ENCODE results near the gene BANP.
"Not testable (repeated sequence)": the region's sequence is repeated elsewhere in the genome, so short reads cannot be mapped to it uniquely, and the experiment has no call there.

Gene BANP

GRCh38 chr16:87968541-87968940 lies 17.3 kb downstream of the BANP start:
- no peak for DNase-seq
- H3K4me1 Mint-ChIP-seq (ENCODE audit: low read depth in 2 of 2), result peaks cover 52 to 64% of the 10 kb centered on the region in 2 donors
- no peak for ATAC-seq (replicated peaks)
- peaks cover 13% of the 10 kb centered on the region for H3K36me3 Mint-ChIP-seq (ENCODE audit: insufficient read depth)
- H3K9me3 Mint-ChIP-seq, result peaks cover 5 to 15% of the 10 kb centered on the region in 2 donors
- no peak overlapping the region for H3K27ac Mint-ChIP-seq
- H3K27me3 Mint-ChIP-seq, result no peaks in the 10 kb centered on the region
- no peak overlapping the region for H3K4me3 Mint-ChIP-seq

DNA sequence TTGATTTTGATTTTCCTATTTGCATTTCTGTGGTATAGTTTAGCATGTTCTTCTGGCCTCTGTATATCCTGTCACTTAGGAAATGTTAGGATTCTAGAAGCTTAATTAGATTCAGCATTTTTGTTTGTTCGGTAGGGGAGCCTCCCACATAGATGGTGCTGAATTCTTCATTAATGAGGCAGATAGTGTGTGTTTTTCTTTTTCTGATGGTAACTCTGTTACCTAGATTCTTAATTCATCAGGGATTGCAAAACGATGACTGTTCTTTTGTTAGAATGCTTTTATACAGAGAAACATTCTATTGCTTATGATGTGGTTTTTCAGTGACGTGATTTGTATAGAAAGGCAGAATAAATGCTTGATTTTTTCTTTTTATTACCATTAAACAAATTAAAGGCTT lies 19.0 kb downstream of the BANP start:
- H3K4me3 Mint-ChIP-seq, result no peak overlapping the region
- peaks cover 5 to 15% of the 10 kb centered on the region in 2 donors for H3K9me3 Mint-ChIP-seq
- DNase-seq (no peak), ATAC-seq (replicated peaks) (no peak)
- no peaks in the 10 kb centered on the region for H3K27me3 Mint-ChIP-seq
- H3K36me3 Mint-ChIP-seq (ENCODE audit: insufficient read depth), result peaks cover 15% of the 10 kb centered on the region
- H3K27ac Mint-ChIP-seq, result no peak overlapping the region
- H3K4me1 Mint-ChIP-seq (ENCODE audit: low read depth in 2 of 2), result peaks cover 41 to 51% of the 10 kb centered on the region in 2 donors

GRCh38 chr16:87971933-87972332 lies 20.7 kb downstream of the BANP start:
- Mint-ChIP-seq H3K36me3 (ENCODE audit: insufficient read depth) (peaks cover 21% of the 10 kb centered on the region), H3K4me3 (no peak overlapping the region), H3K27me3 (no peaks in the 10 kb centered on the region), H3K27ac (no peak overlapping the region), H3K9me3 (peaks cover 5 to 15% of the 10 kb centered on the region in 2 donors), H3K4me1 (ENCODE audit: low read depth in 2 of 2) (peaks cover 26 to 35% of the 10 kb centered on the region in 2 donors)
- DNase-seq, result no peak
- no peak for ATAC-seq (replicated peaks)

DNA sequence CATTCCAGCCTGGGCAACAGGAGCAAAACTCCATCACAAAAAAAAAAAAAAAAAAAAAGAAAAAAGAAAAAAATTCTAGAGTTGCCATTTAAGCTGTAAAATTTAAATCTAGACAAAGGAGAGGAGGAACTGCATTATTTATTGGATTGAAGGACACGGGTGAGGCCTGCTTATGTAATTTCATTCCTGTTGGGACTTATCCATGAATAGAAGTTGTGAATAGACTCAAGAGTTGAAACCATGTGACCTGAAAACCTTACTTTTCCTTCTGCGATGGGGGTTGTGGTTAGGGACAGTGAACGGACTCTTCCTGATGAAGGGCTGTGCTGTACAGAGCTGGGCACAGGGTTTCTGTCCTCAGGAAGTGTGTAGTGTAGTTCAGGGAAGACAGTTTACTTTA lies 22.5 kb downstream of the BANP start:
- peaks cover 28% of the 10 kb centered on the region for H3K36me3 Mint-ChIP-seq (ENCODE audit: insufficient read depth)
- no peak overlapping the region for H3K4me3 Mint-ChIP-seq
- H3K9me3 Mint-ChIP-seq, result peaks cover 5 to 15% of the 10 kb centered on the region in 2 donors
- ATAC-seq (replicated peaks), result no peak
- no peaks in the 10 kb centered on the region for H3K27me3 Mint-ChIP-seq
- no peak for DNase-seq
- peaks cover 22 to 32% of the 10 kb centered on the region in 2 donors for H3K4me1 Mint-ChIP-seq (ENCODE audit: low read depth in 2 of 2)
- H3K27ac Mint-ChIP-seq, result peak overlapping the region in 1 of 2 donors; percentile 38

- H3K27me3 Mint-ChIP-seq, result no peaks in the 10 kb centered on the region
- peaks cover 33% of the 10 kb centered on the region for H3K36me3 Mint-ChIP-seq (ENCODE audit: insufficient read depth)
- peaks cover 23 to 32% of the 10 kb centered on the region in 2 donors for H3K4me1 Mint-ChIP-seq (ENCODE audit: low read depth in 2 of 2)
- no peak overlapping the region for H3K4me3 Mint-ChIP-seq
- ATAC-seq (replicated peaks) (no peak), DNase-seq (no peak)
- H3K27ac Mint-ChIP-seq, result peak overlapping the region in 1 of 2 donors; percentile 18
- peaks cover 5 to 15% of the 10 kb centered on the region in 2 donors for H3K9me3 Mint-ChIP-seq
Measured at GRCh38 chr16:87974178-87974577, 22.9 kb downstream of the BANP start.

- ATAC-seq (replicated peaks), result no peak
- Mint-ChIP-seq H3K36me3 (ENCODE audit: insufficient read depth) (peaks cover 47% of the 10 kb centered on the region), H3K4me3 (no peak overlapping the region), H3K4me1 (ENCODE audit: low read depth in 2 of 2) (peaks cover 19 to 40% of the 10 kb centered on the region in 2 donors), H3K27ac (peak overlapping the region; percentile 25 to 46), H3K27me3 (no peaks in the 10 kb centered on the region), H3K9me3 (peaks cover 4 to 7% of the 10 kb centered on the region in 2 donors)
- DNase-seq, result no peak
Measured at GRCh38 chr16:87976665-87977064, 25.4 kb downstream of the BANP start.

GRCh38 chr16:87978127-87978526 lies 26.9 kb downstream of the BANP start:
- peaks cover 61% of the 10 kb centered on the region for H3K36me3 Mint-ChIP-seq (ENCODE audit: insufficient read depth)
- no peak overlapping the region for H3K27ac Mint-ChIP-seq
- ATAC-seq (replicated peaks) (no peak), DNase-seq (no peak)
- H3K27me3 Mint-ChIP-seq, result no peaks in the 10 kb centered on the region
- peaks cover 17 to 44% of the 10 kb centered on the region in 2 donors for H3K4me1 Mint-ChIP-seq (ENCODE audit: low read depth in 2 of 2)
- H3K4me3 Mint-ChIP-seq, result no peak overlapping the region
- H3K9me3 Mint-ChIP-seq, result no peaks in the 10 kb centered on the region

DNA sequence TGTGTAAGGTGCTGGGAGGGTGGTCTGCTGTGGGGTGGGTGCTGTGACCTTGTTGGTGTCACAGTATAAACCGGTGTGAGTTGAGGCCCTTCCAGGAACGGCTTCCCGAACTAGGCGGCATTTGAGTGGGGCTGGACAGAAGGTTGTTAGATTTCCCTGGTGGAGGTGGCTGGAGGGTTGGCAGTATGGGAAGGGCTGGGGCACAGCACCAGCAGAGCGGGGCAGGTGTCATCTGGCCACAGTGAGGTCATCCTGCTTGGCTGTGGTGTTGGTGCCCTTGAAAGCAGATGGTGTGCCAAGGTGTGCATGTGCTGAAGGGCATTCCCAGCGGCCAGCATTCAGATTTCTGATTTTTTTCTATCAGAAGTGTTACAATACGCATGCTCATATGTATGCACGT lies 28.1 kb downstream of the BANP start:
- peak overlapping the region; percentile 77 to 87 for H3K27ac Mint-ChIP-seq
- H3K36me3 Mint-ChIP-seq (ENCODE audit: insufficient read depth), result peaks cover 65% of the 10 kb centered on the region
- DNase-seq, result no peak
- H3K9me3 Mint-ChIP-seq, result no peaks in the 10 kb centered on the region
- peak overlapping the region in 1 of 2 donors; percentile 63 for H3K4me3 Mint-ChIP-seq
- peaks cover 13 to 43% of the 10 kb centered on the region in 2 donors for H3K4me1 Mint-ChIP-seq (ENCODE audit: low read depth in 2 of 2)
- ATAC-seq (replicated peaks), result no peak
- no peaks in the 10 kb centered on the region for H3K27me3 Mint-ChIP-seq

- peaks cover 16 to 42% of the 10 kb centered on the region in 2 donors for H3K4me1 Mint-ChIP-seq (ENCODE audit: low read depth in 2 of 2)
Measured at GRCh38 chr16:87979911-87980630, 28.8 kb downstream of the BANP start.

GRCh38 chr16:87981376-87981775 lies 30.1 kb downstream of the BANP start:
- DNase-seq, result peak in 1 of 3 experiments; percentile 36
- peak overlapping the region in 1 of 2 donors; percentile 87 for H3K27ac Mint-ChIP-seq
- peaks cover 17 to 42% of the 10 kb centered on the region in 2 donors for H3K4me1 Mint-ChIP-seq (ENCODE audit: low read depth in 2 of 2)
- H3K27me3 Mint-ChIP-seq, H3K9me3 Mint-ChIP-seq: not testable (repeated sequence)
- H3K4me3 Mint-ChIP-seq, result peak overlapping the region in 1 of 2 donors; percentile 66
- H3K36me3 Mint-ChIP-seq (ENCODE audit: insufficient read depth), result peaks cover 78% of the 10 kb centered on the region
- peak; percentile 28 for ATAC-seq (replicated peaks)

More at GRCh38 chr16:87979911-87980630, 28.8 kb downstream of the BANP start:
- H3K27ac Mint-ChIP-seq, result peak overlapping the region; percentile 77 to 87
- peak overlapping the region in 1 of 2 donors; percentile 63 for H3K4me3 Mint-ChIP-seq
- peaks cover 71% of the 10 kb centered on the region for H3K36me3 Mint-ChIP-seq (ENCODE audit: insufficient read depth)
- not testable (repeated sequence) for H3K27me3 Mint-ChIP-seq, H3K9me3 Mint-ChIP-seq
- ATAC-seq (replicated peaks) (peak; percentile 71), DNase-seq (peak in 1 of 3 experiments; percentile 25)

- DNase-seq (no peak), ATAC-seq (replicated peaks) (no peak)
- Mint-ChIP-seq H3K27me3 (no peaks in the 10 kb centered on the region), H3K27ac (peak overlapping the region in 1 of 2 donors; percentile 38), H3K9me3 (no peaks in the 10 kb centered on the region), H3K4me1 (ENCODE audit: low read depth in 2 of 2) (peaks cover 19 to 42% of the 10 kb centered on the region in 2 donors), H3K4me3 (no peak overlapping the region), H3K36me3 (ENCODE audit: insufficient read depth) (peaks cover 70% of the 10 kb centered on the region)
Measured at GRCh38 chr16:87982581-87983041, 31.4 kb downstream of the BANP start.

DNA sequence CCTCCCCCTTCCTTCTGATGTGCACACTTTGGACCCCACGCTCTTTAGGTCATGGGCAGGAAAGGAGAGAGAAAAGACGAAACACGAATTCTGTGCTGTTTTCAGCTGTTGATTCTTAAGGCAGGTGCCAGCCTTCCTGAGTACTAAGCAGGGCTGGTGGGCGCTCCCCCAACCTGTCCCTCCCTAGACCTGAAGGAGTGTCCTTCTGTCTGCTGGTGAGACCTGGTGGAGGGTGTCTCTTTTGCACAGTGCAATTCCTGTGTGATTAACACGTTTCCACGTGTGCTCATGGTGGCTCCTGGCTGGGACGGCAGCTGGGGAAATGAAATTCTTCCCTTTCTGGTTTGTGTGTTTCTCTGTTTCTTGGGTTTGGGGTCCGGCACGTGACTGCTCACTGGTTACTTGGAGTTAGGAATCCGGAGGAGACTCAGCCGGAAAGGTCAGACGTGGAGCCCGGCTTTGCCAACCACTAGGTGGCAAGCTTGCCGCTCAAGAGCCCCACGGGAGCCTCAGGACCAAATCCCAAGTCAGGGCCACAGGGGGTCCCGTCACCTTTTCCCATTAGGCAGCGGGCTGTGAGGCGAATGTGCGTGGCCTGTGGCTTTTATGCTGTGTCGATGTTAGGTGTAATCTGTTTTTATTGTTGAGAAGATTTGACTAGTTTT lies 32.0 kb downstream of the BANP start:
- not testable (repeated sequence) for H3K27me3 Mint-ChIP-seq; DNase-seq; H3K9me3 Mint-ChIP-seq; H3K4me3 Mint-ChIP-seq; ATAC-seq (replicated peaks)
- peaks cover 76% of the 10 kb centered on the region for H3K36me3 Mint-ChIP-seq (ENCODE audit: insufficient read depth)
- H3K4me1 Mint-ChIP-seq (ENCODE audit: low read depth in 2 of 2), result peaks cover 19 to 42% of the 10 kb centered on the region in 2 donors
- peak overlapping the region; percentile 38 to 49 for H3K27ac Mint-ChIP-seq

DNA sequence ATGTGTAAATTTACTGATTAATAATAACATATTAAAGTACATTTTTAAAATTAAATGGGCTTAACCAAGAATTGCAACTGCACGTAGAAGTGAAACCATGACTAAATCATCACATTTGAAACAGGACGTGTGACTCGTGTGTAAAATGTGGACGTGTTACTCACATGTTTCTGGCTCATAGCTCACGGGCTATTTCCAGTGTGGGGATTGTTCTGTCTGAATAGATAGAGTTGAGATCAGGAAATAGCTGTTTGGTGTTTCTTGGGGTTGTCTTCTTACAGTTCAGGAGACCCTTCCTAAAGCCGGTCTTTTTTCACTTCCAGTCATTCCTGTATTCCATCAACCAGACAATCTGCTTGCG lies 32.5 kb downstream of the BANP start:
- not testable (repeated sequence) for DNase-seq; H3K27me3 Mint-ChIP-seq; H3K9me3 Mint-ChIP-seq; ATAC-seq (replicated peaks); H3K4me3 Mint-ChIP-seq
- peaks cover 76% of the 10 kb centered on the region for H3K36me3 Mint-ChIP-seq (ENCODE audit: insufficient read depth)
- peak overlapping the region in 1 of 2 donors; percentile 49 for H3K27ac Mint-ChIP-seq
- peaks cover 19 to 42% of the 10 kb centered on the region in 2 donors for H3K4me1 Mint-ChIP-seq (ENCODE audit: low read depth in 2 of 2)

Measured in effector memory CD8-positive, alpha-beta T cell (primary cell).